IPS DF 19.7 (cell line): ENCODE measurements around the gene TRABD.
"Not testable (repeated sequence)": the region's sequence is repeated elsewhere in the genome, so short reads cannot be mapped to it uniquely, and the experiment has no call there.

ENCODE experiments used
- DNase-seq: peaks from one replicate; pipeline ENCODE4 v3.0.0-alpha.2; 2013; ENCODE audit warnings: low read depth, low spot score

TRABD gene

DNA sequence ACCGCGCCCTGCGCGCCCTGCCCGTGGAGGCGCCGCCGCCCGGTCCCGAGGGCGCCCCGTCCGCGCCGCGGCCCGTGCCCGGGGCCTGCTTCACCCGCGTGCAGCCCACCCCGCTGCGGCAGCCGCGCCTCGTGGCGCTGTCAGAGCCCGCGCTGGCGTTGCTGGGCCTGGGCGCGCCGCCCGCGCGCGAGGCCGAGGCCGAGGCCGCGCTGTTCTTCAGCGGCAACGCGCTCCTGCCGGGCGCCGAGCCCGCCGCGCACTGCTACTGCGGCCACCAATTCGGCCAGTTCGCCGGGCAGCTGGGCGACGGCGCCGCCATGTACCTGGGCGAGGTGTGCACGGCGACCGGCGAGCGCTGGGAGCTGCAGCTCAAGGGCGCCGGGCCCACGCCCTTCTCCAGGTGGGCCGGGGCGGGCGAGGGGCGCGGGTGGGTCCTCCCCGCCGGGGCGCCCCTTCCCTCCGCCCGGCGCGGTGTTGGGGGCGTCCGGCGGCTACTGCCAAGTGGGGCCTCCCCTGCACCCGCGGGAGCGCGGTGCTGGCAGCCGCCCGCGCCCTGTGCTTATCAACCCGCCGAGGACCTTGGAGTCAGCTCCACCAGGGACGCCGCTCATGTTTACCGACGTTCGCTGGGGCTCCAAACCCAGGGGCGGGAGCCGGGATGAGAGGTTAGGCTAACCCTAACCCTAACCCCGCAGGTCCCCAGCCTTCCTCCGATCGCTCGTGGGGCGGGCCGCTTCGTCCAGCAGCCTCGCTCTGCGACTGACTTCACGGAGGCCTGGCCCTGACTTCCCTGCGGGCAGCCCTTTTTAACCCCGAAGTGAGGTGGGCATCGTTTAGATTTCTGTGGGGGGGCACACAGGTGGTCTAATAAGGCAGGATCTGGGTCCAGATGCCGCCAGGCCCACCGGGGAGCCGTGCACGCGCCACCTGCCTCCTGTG lies 15.7 kb downstream of the TRABD start:
- no peak for DNase-seq

DNA sequence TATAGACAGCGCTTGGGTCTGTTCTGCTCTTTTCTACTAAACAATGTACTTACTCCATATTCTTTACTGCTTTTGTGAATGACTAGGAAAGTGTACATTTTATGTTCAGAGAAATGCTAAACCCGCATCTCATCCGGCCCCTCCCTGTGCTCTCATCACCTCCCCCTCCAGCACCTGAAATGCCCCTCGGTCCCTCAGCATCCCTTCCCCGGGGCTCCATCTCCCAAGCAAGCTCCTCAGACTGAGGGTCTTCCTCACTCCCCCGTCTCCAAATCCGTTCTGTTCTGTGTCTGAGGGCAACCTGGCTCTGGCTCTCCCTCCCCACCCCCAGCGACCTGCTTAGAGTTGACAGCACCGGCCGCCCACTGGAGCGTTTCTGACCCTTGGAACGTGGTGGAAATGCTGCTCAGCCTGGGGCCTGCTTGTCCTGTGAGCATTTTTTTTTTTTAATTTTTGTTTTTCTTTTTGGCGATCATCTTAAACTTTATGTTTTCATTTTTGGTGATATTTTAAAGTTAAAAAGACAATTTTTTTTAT lies 16.5 kb downstream of the TRABD start:
- DNase-seq, result no peak

DNA sequence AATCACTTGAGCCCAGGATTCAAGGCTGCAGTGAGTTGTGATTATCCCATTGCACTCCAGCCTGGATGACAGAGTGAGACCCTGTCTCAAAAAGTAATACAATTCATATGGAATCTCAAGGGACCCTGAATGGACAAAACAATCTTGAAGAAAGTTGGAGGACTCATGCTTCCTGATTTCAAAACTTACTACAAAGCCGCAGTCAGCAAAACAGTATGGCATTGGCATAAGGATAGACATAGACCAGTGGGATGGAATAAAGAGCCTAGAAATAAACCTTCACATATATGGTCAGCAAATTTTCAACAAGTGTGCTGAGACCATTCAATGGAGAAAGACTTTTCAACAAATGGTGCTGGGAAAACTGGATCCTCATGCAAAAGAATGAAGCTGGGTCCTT lies 17.6 kb downstream of the TRABD start:
- DNase-seq, result no peak

DNA sequence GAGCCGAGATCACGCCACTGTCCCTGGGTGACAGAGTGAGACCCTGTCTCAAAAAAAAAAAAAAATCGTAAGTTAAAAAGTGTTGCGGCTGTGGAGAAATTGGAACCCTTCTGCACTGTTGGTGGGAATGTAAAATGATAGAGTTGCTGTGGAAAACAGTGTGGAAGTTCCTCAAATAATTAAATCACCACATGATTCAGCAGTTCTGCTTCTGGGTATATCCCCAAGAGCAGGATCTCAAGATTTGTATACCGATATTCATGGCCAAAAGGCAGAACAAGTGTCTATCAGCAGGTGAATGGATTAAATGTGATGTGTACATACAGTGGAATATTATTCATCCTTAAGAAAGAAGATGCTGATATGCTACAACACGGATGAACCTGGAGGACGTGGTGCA lies 18.9 kb downstream of the TRABD start:
- DNase-seq, result no peak

GRCh38 chr22:50204998-50205397 lies 19.3 kb downstream of the TRABD start:
- not testable (repeated sequence) for DNase-seq

GRCh38 chr22:50205781-50206569 lies 20.3 kb downstream of the TRABD start:
- no peak for DNase-seq

- no peak for DNase-seq
Observed at GRCh38 chr22:50206599-50206998, 20.9 kb downstream of the TRABD start.

DNA sequence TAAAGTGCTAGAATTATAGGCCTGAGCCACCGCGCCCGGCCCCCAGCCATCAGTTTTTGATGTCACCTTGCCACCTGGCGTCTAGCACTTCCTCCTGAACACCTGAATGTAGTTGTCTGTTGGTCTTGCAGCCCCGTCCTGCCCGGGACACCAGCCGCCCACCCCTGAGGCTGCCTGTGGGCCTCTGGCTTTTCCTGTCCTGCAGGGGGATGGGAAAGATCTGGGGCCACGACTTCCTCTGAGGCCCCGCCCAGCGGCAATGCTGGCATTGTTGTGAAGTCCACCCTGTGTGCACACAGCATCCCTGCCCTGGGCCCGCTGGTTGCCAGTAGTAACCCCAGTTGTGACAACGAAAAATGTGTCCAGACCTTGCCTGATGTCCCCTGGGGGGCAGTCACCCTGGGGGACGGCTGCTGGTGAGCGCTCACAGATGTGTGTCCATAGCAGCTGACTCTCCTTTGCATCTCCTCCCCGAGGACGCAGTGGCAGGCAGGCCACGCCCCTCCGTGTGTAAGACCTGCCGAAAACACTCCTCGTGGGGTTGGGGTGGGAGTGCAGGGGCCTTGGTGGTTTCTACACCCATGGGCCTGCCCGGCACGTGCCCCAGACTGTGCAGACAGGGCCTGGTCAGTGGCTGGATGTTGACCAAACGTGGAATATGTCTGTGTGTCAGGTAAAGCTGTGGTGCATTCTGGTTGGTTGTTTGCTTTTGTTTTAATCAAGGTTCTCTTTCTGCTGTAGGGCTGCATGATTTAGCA lies 21.8 kb downstream of the TRABD start:
- no peak for DNase-seq

GRCh38 chr22:50208430-50208938 lies 22.8 kb downstream of the TRABD start:
- no peak for DNase-seq

DNA sequence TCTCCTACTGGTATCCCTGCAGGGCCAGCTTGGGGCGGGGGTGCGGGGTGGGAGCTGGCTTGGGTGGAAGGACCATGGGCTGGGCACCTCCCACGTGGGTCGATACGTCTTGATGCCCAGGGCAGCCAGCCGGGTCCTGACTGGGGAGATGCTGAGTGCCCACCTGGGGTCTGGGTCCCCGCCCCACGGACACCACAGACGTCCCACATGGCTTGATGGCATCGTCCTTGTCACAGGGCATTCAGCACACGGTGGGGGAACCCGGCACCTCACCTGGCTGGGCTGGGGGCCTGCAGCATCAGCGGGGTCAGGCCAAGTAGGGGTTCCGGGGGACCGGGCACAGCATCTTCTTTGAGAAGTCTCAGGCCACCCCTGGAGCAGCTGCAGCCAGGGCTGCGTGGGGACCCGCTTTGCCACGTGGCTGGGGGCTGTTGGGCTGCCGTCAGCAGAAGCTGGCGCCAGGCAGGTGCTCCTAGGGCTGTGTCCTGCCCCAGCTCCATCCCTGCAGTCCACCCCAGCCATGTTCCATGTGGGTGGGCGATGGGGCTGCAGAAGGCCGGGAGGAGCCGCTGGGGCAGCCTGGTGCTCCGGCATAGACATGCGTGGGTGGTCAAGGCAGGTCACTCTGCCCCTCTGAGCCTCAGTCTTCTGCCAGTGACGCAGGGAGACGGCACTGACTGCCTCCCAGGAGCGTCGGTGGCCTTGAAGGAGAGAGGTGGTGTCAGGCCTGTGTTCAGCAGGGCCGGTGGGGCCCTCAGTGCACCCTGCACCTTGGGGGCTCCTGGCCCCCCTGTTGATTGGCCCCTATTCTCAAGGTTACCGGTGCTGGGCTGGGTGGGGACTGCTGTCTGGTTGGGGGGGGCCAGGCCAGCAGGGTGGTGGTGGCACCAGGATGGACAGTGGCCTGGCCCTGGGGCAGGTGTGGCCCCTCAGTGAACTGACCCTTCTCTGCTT lies 23.5 kb downstream of the TRABD start:
- no peak for DNase-seq

DNA sequence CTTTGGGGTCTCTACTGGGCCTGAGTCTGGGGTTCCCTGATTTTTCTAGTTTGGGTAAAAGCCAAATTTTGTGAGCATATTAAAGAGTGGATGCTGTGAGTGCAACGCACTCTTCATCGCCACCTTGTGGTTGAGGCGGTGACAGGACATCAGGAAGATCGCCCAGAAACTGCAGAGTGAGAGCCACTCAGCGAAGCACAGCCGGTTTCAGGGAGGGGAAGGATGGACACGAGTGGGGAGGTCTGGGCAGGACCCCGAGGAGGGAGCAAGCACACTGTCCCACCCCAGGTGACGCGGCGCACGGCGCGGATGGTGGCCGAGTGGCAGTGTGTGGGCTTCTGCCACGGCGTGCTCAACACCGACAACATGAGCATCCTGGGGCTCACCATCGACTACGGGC lies 24.2 kb downstream of the TRABD start:
- DNase-seq, result no peak

- DNase-seq, result no peak
Observed at GRCh38 chr22:50210378-50211139, 24.8 kb downstream of the TRABD start.

DNA sequence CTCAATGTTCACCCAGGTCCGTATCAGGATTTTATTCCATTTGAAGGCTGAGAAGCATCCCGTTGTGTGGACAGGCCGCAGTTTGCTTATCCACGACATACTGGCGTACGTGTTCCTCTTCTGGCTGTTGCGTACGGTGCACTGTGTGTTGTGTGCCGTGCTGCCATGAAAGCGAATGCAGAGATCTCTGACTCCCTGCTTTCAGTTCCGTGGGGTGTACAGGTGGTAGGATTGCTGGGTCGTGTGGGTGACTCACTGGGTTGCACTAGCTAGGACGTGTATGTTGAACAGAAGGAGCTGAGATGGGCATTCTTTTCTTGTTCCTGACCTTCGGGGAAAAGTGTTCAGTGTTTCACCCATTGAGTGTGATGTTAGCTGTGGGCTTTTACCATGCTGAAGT lies 25.4 kb downstream of the TRABD start:
- no peak for DNase-seq

DNA sequence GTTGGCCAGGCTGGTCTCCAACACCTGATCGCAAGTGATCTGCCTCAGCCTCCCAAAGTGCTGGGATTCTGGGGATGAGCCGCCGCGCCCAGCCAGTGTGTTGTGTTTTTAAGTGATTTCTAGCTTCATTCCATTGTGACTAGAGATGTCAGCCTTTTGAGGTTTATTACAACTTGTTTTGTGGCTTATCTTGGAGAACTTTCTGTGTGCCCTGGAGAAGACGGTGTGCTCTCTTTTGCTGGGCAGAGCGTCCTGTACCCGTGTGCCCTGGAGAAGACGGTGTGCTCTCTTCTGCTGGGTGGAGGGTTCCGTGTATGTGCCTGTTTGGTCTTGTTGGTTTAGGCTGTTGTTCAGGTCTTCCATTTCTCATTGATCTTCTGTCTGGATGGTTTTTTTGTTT lies 27.6 kb downstream of the TRABD start:
- DNase-seq, result no peak

DNA sequence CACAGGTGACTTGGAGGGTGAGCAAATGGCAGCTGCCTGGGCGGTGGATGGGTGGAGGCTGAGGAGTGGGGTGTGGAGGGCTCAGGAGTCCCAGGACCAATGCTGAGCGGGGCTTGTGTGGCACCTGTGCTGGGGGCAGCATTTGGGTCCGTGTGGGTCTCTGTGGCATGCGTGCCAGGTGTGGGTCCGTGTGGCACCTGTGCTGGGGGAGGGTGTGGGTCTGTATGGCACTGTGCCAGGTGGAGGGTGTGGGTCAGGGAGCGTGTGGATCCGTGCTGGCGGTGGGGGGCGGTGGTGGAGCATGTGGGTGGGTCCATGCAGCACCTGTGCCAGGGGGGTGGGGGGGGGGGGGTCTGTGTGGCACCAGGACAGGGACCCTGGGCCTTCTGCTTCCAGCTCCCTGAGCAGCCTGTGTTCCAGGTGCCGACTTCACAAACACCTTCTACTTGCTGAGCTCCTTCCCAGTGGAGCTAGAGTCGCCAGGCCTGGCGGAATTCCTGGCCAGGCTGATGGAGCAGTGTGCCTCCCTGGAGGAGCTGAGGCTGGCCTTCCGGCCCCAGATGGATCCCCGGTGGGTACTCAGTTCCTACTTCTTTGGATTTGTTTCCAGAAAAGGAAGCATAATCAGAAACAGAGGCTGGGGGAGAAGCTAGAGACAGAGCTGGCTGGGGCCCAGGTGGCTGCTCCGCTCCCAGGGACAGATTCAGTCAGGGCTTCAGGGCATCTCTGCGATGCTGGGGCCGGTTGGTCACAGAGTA lies 29.8 kb downstream of the TRABD start:
- no peak for DNase-seq

- DNase-seq, result no peak
Observed at GRCh38 chr22:50216055-50216683, 30.5 kb downstream of the TRABD start.

GRCh38 chr22:50216684-50217520 lies 31.2 kb downstream of the TRABD start:
- DNase-seq, result no peak
